Fibroblast of pulmonary artery (primary cell): ENCODE measurements around the gene TMC7.

Experiments used
- DNase-seq: peaks from one replicate; pipeline ENCODE4 v3.0.0-alpha.2; 2010; ENCODE audit warnings: low read depth
- H3K4me3 ChIP-seq: replicated peaks from 2 replicates; pipeline ENCODE4 v1.5.1; 2011; ENCODE audit warnings: low read depth, mild to moderate bottlenecking, control low read depth, low read length, moderate library complexity
- TF ChIP-seq, protein P1 (sequence below): IDR thresholded peaks from 2 replicates; pipeline ENCODE4 v1.5.1; 2011; ENCODE audit warnings: mild to moderate bottlenecking, control low read depth, low read length, inconsistent platforms; ENCODE audit errors: missing control alignments

TMC7 gene

DNA sequence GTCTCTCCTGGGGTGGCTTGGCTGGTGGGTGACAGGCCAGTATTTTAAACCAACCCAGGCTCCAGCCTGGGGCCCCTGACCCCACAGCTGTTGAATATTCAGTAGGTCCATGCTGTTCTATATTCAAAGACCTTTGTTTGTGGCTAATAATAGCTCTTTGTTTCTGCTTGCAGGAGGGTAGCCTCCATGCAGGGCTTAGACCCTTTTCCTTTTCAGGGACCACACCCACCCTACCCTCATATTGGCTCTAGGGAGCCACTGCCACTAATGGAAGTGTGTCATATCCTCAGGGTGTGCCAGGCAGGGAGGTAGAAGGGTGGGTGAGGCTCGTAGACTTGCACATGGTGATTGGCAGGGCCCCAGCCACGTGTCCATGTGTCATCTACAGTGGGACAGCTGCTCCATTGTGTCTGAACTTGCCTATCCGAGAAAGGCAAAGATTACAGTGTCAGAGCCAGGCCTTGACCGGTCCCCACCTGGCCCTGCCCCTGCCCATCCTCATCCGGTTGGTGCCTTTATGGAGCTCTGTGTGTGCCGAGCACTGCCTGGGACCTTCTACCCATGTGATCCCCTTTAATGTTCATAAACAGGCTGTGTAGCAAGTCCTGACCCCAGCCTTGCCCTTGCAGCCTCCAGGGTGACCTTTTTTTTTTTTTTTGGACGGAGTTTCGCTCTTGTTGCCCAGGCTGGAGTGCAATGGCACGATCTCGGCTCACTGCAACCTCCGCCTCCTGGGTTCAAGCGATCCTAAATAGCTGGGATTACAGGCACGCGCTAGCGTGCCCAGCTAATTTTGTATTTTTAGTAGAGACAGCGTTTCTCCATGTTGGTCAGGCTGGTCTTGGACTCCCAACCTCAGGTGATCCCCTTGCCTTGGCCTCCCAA lies 22.1 kb downstream of the TMC7 start:
- peak; percentile 20 for DNase-seq
- TF ChIP-seq, protein P1, sequence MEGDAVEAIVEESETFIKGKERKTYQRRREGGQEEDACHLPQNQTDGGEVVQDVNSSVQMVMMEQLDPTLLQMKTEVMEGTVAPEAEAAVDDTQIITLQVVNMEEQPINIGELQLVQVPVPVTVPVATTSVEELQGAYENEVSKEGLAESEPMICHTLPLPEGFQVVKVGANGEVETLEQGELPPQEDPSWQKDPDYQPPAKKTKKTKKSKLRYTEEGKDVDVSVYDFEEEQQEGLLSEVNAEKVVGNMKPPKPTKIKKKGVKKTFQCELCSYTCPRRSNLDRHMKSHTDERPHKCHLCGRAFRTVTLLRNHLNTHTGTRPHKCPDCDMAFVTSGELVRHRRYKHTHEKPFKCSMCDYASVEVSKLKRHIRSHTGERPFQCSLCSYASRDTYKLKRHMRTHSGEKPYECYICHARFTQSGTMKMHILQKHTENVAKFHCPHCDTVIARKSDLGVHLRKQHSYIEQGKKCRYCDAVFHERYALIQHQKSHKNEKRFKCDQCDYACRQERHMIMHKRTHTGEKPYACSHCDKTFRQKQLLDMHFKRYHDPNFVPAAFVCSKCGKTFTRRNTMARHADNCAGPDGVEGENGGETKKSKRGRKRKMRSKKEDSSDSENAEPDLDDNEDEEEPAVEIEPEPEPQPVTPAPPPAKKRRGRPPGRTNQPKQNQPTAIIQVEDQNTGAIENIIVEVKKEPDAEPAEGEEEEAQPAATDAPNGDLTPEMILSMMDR = no peak
- H3K4me3 ChIP-seq = no peak overlapping the region

DNA sequence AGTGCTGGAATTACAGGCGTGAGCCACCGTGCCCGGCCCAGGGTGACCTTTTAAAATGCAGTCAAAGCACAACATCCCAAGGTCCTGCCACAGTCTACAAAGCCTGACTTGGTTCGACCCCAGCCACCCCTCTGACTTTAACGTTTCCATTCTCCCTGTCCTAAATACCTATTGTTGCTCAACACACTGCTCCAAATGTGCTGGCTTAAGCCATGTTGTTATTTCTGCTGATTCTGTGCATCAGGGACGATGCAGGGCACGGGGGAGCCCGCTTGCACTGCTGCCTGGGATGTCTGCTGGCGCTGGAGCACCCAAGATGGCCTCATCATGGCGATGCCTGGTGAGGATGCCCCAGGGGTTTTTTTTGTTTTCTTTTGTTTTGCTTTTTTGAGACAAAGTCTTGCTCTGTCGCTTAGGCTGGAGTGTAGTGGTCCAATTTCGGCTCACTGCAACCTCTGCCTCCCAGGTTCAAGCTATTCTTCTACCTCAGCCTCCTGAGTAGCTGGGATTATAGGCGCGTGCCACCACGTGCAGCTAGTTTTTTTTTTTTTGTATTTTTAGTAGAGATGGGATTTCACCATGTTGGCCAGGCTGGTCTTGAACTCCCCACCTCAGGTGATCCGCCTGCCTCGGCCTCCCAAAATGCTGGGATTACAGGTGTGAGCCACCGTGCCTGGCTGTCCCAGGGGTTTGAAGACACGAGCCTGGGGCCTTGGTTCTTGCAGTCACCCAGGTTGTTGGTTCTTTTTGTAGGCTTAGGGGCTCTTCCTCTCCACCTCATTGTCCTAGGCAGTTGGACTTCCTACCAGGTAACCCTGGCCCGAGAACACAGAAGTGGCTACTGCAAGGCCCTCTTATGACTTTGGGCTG lies 22.9 kb downstream of the TMC7 start:
- no peak for DNase-seq
- H3K4me3 ChIP-seq = no peak overlapping the region
- TF ChIP-seq, protein P1 = no peak

DNA sequence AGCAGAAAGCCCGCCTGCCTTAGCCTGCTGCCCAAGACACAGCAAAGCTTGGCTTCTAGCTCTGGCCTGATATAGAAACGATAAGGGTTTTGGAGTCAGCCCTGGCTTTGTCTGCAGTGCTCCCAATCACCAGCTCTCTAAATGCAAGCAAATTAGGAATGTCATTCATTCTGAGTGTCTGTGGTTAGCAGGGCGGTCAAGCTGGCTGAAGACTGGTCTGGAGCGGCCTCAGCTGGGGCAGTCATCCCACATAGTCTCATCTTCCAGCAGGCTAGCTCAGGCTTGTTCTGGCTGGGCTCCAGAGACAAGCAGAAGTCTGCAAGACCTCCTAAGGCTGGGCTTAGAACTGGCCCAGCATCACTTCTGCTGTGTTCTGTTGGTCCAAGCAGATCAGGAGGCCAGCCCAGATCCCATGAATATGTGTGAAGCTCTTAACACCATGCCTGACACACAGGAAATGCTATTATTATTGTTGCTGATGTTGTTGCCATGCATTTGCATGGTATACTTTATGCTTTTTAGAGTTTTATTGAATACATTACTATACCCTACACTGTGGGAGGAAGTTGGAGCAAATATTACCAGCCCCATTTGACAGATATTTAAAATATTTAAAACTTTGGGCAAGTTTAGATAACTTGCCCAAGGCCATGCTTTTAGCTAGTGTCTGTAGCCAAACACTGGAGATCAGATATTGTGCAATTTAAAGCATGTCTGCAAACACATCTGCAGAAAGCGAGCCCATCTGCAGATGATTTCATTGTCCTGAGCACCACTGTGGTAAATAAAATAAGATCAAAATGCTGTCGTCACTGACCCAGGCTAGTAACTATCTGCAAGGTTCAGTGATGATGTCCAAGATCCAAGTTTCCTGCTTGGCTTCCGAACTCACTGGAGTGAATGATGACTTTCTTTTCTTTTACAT lies 24.8 kb downstream of the TMC7 start:
- no peak overlapping the region for H3K4me3 ChIP-seq
- DNase-seq = peak; percentile 68
- TF ChIP-seq, protein P1 = no peak

DNA sequence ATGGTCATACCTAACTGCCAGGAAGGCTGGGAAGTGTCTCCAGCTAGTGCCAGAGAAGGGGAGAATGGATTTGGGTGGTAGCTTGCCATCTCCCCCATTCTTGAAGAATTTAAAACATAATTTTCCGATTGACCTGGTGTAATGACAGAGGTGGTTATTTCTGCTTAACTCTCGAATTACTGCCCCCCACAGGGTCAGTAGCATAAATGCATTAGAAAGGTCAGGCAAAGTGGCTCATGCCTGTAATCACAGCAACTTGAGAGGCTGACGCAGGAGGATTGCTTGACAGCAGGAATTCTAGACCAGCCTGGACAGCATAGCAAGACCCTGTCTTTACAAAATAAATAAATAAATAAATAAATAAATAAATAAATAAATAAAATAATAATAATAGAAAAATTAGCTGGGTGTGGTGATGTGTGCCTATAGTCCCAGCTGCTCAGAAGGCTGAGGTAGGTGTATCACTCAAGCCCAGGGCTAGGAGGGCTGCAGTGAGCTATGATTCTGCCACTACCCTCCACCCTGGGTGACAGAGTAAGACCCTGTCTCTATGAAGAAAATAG lies 27.5 kb downstream of the TMC7 start:
- no peak for DNase-seq
- no peak overlapping the region for H3K4me3 ChIP-seq
- TF ChIP-seq, protein P1 = no peak

GRCh38 chr16:19014461-19014860 lies 30.7 kb downstream of the TMC7 start:
- DNase-seq = peak; percentile 25
- no peak overlapping the region for H3K4me3 ChIP-seq
- TF ChIP-seq, protein P1 = no peak

- TF ChIP-seq, protein P1 = no peak
- H3K4me3 ChIP-seq = no peak overlapping the region
- DNase-seq = no peak
Observed at GRCh38 chr16:19017179-19017578, 33.4 kb downstream of the TMC7 start.
